NT2/D1 (cell line): ENCODE measurements around the gene ATP5F1C.

Source experiments
- SUZ12 ChIP-seq: IDR thresholded peaks from 2 replicates; pipeline ENCODE4 v1.6.1; 2011; ENCODE audit not compliant: insufficient read length, insufficient read depth; ENCODE audit errors: extremely low read depth
- YY1 ChIP-seq: IDR thresholded peaks from 2 replicates; pipeline ENCODE4 v1.6.1; 2011; ENCODE audit not compliant: insufficient read length, insufficient read depth

DNA sequence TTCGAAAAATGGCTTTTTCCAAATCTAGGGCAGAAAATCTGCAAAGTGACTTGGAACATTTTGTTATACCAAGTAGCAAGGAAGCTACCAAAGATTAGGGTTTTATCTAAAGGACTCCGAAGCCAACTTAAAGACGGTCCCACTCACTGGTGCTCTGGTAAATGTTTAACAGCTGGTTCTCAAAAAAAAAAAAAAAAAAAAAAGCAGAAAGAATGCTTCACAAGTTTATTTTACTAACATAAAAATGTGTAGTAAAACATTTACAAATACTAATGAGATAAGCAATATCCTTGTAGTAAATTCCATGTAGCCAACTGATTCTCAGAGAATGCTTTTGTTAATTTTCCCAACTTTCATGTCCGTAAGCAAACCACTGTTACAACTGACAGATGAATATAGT is 68.7 kb downstream of the ATP5F1C start:
- TF ChIP-seq YY1 = no peak
- TF ChIP-seq SUZ12 = no peak
